Rectal smooth muscle tissue (tissue), 1 donor: ENCODE measurements around the gene RPL35.
A peak's percentile ranks its signal among the peaks of the same experiment; 100 is the strongest.

Source experiments
- H3K27ac ChIP-seq: one replicate; pipeline ENCODE4 v1.7.0; 2013; ENCODE audit warnings: low read depth, low read length, inconsistent platforms
- H3K27me3 ChIP-seq: one replicate; pipeline ENCODE4 v1.7.0; 2013; ENCODE audit warnings: low read length; ENCODE audit not compliant: control insufficient read depth, insufficient read depth
- H3K36me3 ChIP-seq: one replicate; pipeline ENCODE4 v1.7.0; 2013; ENCODE audit warnings: low read length; ENCODE audit not compliant: control insufficient read depth, insufficient read depth
- H3K4me1 ChIP-seq: one replicate; pipeline ENCODE4 v1.7.0; 2013; ENCODE audit warnings: low read length; ENCODE audit not compliant: control insufficient read depth, insufficient read depth
- H3K4me3 ChIP-seq: one replicate; pipeline ENCODE4 v1.7.0; 2013; ENCODE audit warnings: low read length
- H3K9ac ChIP-seq: one replicate; pipeline ENCODE4 v1.7.0; 2013; ENCODE audit warnings: low read length

Gene RPL35

GRCh38 chr9:124861342-124862229, at the start of gene RPL35, which contains the start of gene ARPC5L:
RPL35 (minus strand) TSS chr9:124861957; CDS start chr9:124861912, 45 bp downstream.
ARPC5L (plus strand) TSS chr9:124862130; CDS start chr9:124869291, 7,161 bp downstream.
- Histone ChIP-seq H3K9ac (peak within 1 kb of the TSS; percentile 98), H3K4me3 (peak within 1 kb of the TSS; percentile 99), H3K4me1 (peaks cover 11% of the 10 kb centered on the region), H3K27ac (peak within 1 kb of the TSS; percentile 90), H3K27me3 (no peaks in the 10 kb centered on the region), H3K36me3 (peaks cover 28% of the 10 kb centered on the region)

GRCh38 chr9:124908098-124908497, 46.3 kb upstream of the RPL35 start:
- no peaks in the 10 kb centered on the region for H3K27me3 ChIP-seq
- no peak overlapping the region for H3K27ac ChIP-seq
- H3K4me3 ChIP-seq: no peak overlapping the region
- H3K36me3 ChIP-seq: peaks cover 18% of the 10 kb centered on the region
- H3K9ac ChIP-seq: no peak overlapping the region
- H3K4me1 ChIP-seq: no peaks in the 10 kb centered on the region

- H3K9ac ChIP-seq: no peak overlapping the region
- peaks cover 15% of the 10 kb centered on the region for H3K36me3 ChIP-seq
- H3K4me3 ChIP-seq: no peak overlapping the region
- no peaks in the 10 kb centered on the region for H3K27me3 ChIP-seq
- H3K27ac ChIP-seq: no peak overlapping the region
- H3K4me1 ChIP-seq: no peaks in the 10 kb centered on the region
These were observed 45.2 kb upstream of the RPL35 start for GRCh38 chr9:124906966-124907365.

GRCh38 chr9:124899845-124900244, 38.1 kb upstream of the RPL35 start:
- H3K9ac ChIP-seq: no peak overlapping the region
- no peak overlapping the region for H3K4me3 ChIP-seq
- peaks cover 18% of the 10 kb centered on the region for H3K36me3 ChIP-seq
- H3K4me1 ChIP-seq: no peaks in the 10 kb centered on the region
- no peaks in the 10 kb centered on the region for H3K27me3 ChIP-seq
- H3K27ac ChIP-seq: no peak overlapping the region

DNA sequence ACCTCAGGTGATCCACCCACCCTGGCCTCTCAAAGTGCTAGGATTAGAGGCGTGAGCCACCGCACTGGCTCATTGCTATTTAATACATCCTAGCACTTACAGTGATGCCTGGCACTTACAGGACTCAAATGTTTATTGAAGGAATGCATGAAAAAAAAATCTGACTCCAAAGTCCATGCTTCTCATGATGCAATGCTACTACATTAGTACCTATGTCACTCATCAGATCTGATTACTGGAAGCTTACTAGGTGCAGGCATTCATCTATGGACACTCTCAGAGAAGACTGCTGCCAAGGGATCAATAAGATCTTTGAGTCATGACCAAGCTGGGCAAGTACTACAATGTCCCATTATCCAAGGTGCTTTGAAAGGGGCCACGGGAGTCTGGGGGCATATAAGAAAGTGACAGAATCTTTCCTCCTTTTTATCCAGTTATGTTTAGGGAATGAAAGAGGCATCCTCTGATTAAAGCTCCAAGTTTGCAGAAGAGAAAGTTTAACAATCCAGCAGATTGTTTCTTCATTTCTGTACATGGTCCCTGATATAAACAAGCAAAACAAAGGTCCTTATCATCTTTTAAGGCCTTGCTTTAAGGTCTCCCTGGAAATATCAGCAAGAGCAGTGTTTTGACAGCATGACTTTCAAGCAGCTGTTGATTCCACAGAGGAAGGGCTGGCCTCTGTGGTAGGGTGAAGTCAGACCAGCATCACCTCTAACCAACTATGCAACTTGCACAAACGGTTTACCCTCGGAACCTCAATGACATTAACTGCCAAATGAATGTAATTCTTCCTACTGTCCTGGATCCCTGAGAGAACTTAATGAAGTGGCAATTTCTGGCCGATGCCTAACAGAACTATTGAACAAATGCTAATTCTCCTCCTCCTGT, 36.1 kb upstream of the RPL35 start:
- H3K36me3 ChIP-seq: peaks cover 16% of the 10 kb centered on the region
- H3K4me3 ChIP-seq: no peak overlapping the region
- no peaks in the 10 kb centered on the region for H3K27me3 ChIP-seq
- no peak overlapping the region for H3K27ac ChIP-seq
- H3K9ac ChIP-seq: no peak overlapping the region
- H3K4me1 ChIP-seq: no peaks in the 10 kb centered on the region

DNA sequence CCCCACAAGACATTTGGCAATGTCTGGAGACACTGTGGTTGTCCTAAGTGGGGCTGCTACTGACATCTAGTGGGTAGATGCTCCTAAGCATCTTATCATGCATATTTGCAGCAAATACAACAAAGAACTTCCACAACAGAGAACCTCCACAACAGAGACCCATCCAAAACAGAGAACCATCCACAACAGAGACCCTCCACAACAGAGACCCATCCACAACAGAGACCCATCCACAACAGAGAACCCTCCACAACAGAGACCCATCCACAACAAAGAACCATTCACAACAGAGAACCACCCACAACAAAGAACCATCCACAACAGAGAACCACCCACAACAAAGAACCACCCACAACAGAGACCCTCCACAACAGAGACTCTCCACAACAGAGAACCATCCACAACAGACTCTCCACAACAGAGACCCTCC, 33.0 kb upstream of the RPL35 start:
- Histone ChIP-seq H3K27me3 (no peaks in the 10 kb centered on the region), H3K4me1 (no peaks in the 10 kb centered on the region), H3K9ac (no peak overlapping the region), H3K36me3 (peaks cover 30% of the 10 kb centered on the region), H3K27ac (no peak overlapping the region), H3K4me3 (no peak overlapping the region)

GRCh38 chr9:124894035-124894740, 32.4 kb upstream of the RPL35 start:
- H3K27me3 ChIP-seq: no peaks in the 10 kb centered on the region
- H3K27ac ChIP-seq: no peak overlapping the region
- no peaks in the 10 kb centered on the region for H3K4me1 ChIP-seq
- H3K36me3 ChIP-seq: peaks cover 33% of the 10 kb centered on the region
- no peak overlapping the region for H3K9ac ChIP-seq
- H3K4me3 ChIP-seq: no peak overlapping the region

DNA sequence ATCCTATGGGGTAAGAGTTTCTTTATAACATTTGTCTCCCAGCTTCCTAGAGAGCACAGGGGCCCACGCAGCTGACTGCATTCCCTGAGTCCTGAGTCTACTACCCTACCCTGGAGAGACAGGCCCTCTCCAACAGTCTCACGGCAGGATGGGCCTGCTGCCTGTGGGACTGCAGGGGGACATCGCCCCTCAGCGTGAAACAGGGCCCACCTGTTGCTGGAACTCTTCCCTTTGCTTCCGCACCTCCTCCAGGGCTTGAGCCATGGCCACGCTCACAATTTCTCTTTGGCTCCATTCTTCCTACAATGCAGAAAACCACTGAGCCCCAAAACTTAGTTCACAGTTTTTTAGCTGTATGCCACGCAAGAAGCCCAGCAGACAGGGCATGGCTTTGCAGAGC, 28.4 kb upstream of the RPL35 start:
- Histone ChIP-seq H3K27me3 (no peaks in the 10 kb centered on the region), H3K27ac (no peak overlapping the region), H3K4me1 (no peaks in the 10 kb centered on the region), H3K4me3 (no peak overlapping the region), H3K9ac (no peak overlapping the region), H3K36me3 (peaks cover 45% of the 10 kb centered on the region)

DNA sequence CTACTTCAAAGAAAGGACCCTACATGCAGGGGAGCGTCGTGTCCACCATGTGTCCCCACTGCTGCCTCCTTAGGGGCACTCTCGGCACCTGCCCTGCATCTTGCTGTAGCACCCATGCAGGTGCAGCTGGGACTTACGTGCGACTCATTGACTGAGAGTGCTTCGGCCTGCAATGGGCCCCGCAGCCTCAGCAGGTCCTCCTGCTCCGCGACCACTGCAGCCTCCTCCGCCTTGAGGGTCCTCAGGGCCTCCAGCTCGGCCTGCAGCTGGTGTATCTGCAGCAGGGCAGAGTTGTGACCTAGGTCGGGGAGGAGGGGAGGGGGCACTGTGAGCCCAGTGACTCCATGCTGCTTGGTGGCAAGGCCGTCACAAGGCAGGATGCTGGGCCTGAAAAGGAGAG, 27.2 kb upstream of the RPL35 start:
- Histone ChIP-seq H3K27ac (no peak overlapping the region), H3K9ac (no peak overlapping the region), H3K27me3 (no peaks in the 10 kb centered on the region), H3K4me3 (no peak overlapping the region), H3K36me3 (peaks cover 45% of the 10 kb centered on the region), H3K4me1 (no peaks in the 10 kb centered on the region)

GRCh38 chr9:124887832-124888231, 26.1 kb upstream of the RPL35 start:
- Histone ChIP-seq H3K4me1 (no peaks in the 10 kb centered on the region), H3K36me3 (peaks cover 47% of the 10 kb centered on the region), H3K27me3 (no peaks in the 10 kb centered on the region), H3K27ac (no peak overlapping the region), H3K9ac (no peak overlapping the region), H3K4me3 (no peak overlapping the region)

GRCh38 chr9:124886866-124887492, 25.2 kb upstream of the RPL35 start:
- Histone ChIP-seq H3K36me3 (peaks cover 48% of the 10 kb centered on the region), H3K9ac (no peak overlapping the region), H3K4me3 (no peak overlapping the region), H3K27ac (no peak overlapping the region), H3K4me1 (no peaks in the 10 kb centered on the region), H3K27me3 (no peaks in the 10 kb centered on the region)
